ENCODE data around the gene MBD5. TPM values are rescaled to one million over a fixed set of nuclear protein-coding genes. Genes with fewer than 3 reads are reported as not detected.

The MBD5 gene
- polyA plus RNA-seq, 1 donor (not counting 4 experiments of a cell fraction or from before 2014, with no cell fraction given): 20.1 TPM

DNA sequence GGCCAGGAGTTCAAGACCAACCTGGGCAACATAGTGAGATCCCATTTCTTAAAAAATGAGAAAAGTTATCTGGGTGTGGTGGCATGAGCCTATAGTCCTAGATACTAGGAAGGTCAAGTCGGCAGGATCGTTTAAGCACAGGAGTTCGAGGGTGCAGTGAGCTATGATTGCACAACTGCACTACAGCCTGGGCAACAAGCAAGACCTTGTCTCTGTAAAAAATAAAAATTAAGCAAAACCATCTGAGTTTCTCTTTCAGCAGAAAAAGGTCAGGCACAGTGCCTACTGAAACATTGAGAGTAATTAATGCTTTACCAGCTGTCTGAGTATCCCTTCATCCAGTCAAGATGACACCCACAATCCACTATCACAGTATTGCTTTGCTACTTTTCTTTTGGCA is 258.3 kb downstream of the MBD5 start:
- H3K9me3 ChIP-seq (ENCODE audit: control insufficient read depth, low read depth, low read length): no peaks in the 10 kb centered on the region
- FAIRE-seq: no peak

DNA sequence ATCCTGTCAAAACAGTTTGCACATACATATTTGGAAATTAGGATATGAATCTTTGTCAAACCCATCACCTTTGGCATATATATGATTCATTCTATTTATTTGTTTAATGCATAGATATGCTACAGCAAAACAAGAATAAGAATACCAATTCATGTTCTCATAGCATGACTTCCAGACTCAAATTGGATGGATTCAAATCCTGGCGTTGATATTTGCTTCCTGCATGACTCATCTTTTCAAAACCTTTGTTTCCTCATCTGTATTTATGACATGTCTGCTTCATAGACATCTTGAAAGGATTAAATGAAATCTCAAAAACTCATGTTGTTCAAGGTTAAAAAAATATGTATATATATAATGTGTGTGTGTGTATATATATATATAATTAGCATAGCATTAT is 261.3 kb downstream of the MBD5 start:
- Histone ChIP-seq H4K20me1 (ENCODE audit: control insufficient read depth, extremely low read depth, insufficient read depth, low read length) (no peaks in the 10 kb centered on the region), H2AFZ (ENCODE audit: control insufficient read depth, low read length) (no peak overlapping the region), H3K9me3 (ENCODE audit: control insufficient read depth, low read depth, low read length) (no peaks in the 10 kb centered on the region), H3K4me1 (ENCODE audit: control insufficient read depth, extremely low read depth, insufficient read depth, low read length) (no peaks in the 10 kb centered on the region), H3K4me3 (ENCODE audit: control insufficient read depth in 2 of 3, extremely low read depth in 1 of 3, insufficient read depth in 2 of 3, low read depth in 1 of 3, low read length in 3 of 3) (no peak overlapping the region), H3K79me2 (ENCODE audit: control insufficient read depth, insufficient read depth, low read length) (no peaks in the 10 kb centered on the region), H3K27ac (ENCODE audit: control insufficient read depth, insufficient read depth, low read length) (no peak overlapping the region), H3K9ac (ENCODE audit: control insufficient read depth, extremely low read depth, insufficient read depth, low read length) (no peak overlapping the region), H3K9me1 (ENCODE audit: control insufficient read depth, extremely low read depth, insufficient read depth, low read length) (no peaks in the 10 kb centered on the region), H3K4me2 (ENCODE audit: control insufficient read depth, extremely low read depth, insufficient read depth, low read depth, low read length) (no peak overlapping the region), H3K27me3 (ENCODE audit: control insufficient read depth, extremely low read depth, insufficient read depth, low read length) (no peaks in the 10 kb centered on the region), H3K36me3 (ENCODE audit: control insufficient read depth in 2 of 2, extremely low read depth in 1 of 2, insufficient read depth in 2 of 2, low read length in 2 of 2) (no peaks in the 10 kb centered on the region)
- FAIRE-seq (no peak), DNase-seq (ENCODE audit: low read depth, low spot score) (no peak)
- TF ChIP-seq EZH2 (IDR thresholded peaks at IDR 0.05; ENCODE audit: low read length): no peak
- TF ChIP-seq, protein P1, sequence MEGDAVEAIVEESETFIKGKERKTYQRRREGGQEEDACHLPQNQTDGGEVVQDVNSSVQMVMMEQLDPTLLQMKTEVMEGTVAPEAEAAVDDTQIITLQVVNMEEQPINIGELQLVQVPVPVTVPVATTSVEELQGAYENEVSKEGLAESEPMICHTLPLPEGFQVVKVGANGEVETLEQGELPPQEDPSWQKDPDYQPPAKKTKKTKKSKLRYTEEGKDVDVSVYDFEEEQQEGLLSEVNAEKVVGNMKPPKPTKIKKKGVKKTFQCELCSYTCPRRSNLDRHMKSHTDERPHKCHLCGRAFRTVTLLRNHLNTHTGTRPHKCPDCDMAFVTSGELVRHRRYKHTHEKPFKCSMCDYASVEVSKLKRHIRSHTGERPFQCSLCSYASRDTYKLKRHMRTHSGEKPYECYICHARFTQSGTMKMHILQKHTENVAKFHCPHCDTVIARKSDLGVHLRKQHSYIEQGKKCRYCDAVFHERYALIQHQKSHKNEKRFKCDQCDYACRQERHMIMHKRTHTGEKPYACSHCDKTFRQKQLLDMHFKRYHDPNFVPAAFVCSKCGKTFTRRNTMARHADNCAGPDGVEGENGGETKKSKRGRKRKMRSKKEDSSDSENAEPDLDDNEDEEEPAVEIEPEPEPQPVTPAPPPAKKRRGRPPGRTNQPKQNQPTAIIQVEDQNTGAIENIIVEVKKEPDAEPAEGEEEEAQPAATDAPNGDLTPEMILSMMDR (optimal IDR thresholded peaks at IDR 0.05 in 1 of 3, IDR thresholded peaks at IDR 0.05 in 1 of 3, conservative IDR thresholded peaks at IDR 0.05 in 1 of 3; ENCODE audit: extremely low read depth in 1 of 3, insufficient read depth in 2 of 3, low read length in 3 of 3): no peak
- dilution Hi-C loops (cut with MboI; ENCODE audit: extremely low pct_ligation_motif_present, low sequenced_read_pairs): no loop called here

More for the DNA sequence above, 258.3 kb downstream of the MBD5 start:
- Histone ChIP-seq H3K27ac (ENCODE audit: control insufficient read depth, insufficient read depth, low read length) (no peak overlapping the region), H3K4me3 (ENCODE audit: control insufficient read depth in 2 of 3, extremely low read depth in 1 of 3, insufficient read depth in 2 of 3, low read depth in 1 of 3, low read length in 3 of 3) (no peak overlapping the region), H2AFZ (ENCODE audit: control insufficient read depth, low read length) (no peak overlapping the region), H3K9me1 (ENCODE audit: control insufficient read depth, extremely low read depth, insufficient read depth, low read length) (no peaks in the 10 kb centered on the region), H3K9ac (ENCODE audit: control insufficient read depth, extremely low read depth, insufficient read depth, low read length) (no peak overlapping the region), H4K20me1 (ENCODE audit: control insufficient read depth, extremely low read depth, insufficient read depth, low read length) (no peaks in the 10 kb centered on the region), H3K4me1 (ENCODE audit: control insufficient read depth, extremely low read depth, insufficient read depth, low read length) (no peaks in the 10 kb centered on the region), H3K36me3 (ENCODE audit: control insufficient read depth in 2 of 2, extremely low read depth in 1 of 2, insufficient read depth in 2 of 2, low read length in 2 of 2) (no peaks in the 10 kb centered on the region), H3K27me3 (ENCODE audit: control insufficient read depth, extremely low read depth, insufficient read depth, low read length) (no peaks in the 10 kb centered on the region), H3K79me2 (ENCODE audit: control insufficient read depth, insufficient read depth, low read length) (no peaks in the 10 kb centered on the region), H3K4me2 (ENCODE audit: control insufficient read depth, extremely low read depth, insufficient read depth, low read depth, low read length) (no peak overlapping the region)
- DNase-seq (ENCODE audit: low read depth, low spot score): no peak
- dilution Hi-C loops (cut with MboI; ENCODE audit: extremely low pct_ligation_motif_present, low sequenced_read_pairs): no loop called here
- no peak for TF ChIP-seq EZH2 (IDR thresholded peaks at IDR 0.05; ENCODE audit: low read length)
- TF ChIP-seq, protein P1 (optimal IDR thresholded peaks at IDR 0.05 in 1 of 3, IDR thresholded peaks at IDR 0.05 in 1 of 3, conservative IDR thresholded peaks at IDR 0.05 in 1 of 3; ENCODE audit: extremely low read depth in 1 of 3, insufficient read depth in 2 of 3, low read length in 3 of 3): no peak
